Tibial nerve (tissue), 4 donors: Measurements from ENCODE around the gene ATP11C.

Experiments
- EP300 ChIP-seq, 2 donors: sonication (generic); formaldehyde crosslinking; IDR thresholded peaks; one replicate each; pipeline ENCODE4 v1.6.1; 2017; ENCODE audit warnings: antibody characterized with exemption in 2 of 2, mild to moderate bottlenecking in 1 of 2
- TF ChIP-seq, protein P1 (sequence below), 5 experiments: fragments of 200-600 bp in 3 of 5; fragments of 450-650 bp in 2 of 5; sonication (generic) in 3 of 5; IDR thresholded peaks; one replicate each; pipeline ENCODE4 v1.5.1; 2016 to 2019; ENCODE audit warnings: antibody characterized with exemption in 5 of 5, mild to moderate bottlenecking in 3 of 5, moderate library complexity in 2 of 5

DNA sequence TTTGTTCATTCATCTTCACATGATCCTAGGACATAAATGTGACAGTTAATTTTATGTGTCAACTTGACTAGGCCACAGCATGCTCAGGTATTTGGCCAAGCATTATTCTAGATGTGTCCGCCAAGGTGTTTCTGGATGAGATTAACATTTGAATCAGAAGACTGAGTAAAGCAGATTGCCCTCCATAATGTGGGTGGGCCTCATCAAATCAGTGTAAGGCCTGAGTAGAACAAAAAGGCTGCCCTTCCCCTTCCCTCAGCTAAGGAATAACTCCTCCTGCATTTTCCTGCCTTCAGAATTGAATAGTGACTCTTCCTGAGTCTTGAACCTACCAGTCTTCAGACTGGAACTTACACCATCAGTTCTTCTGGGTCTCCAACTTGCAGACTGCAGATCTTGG is 18.4 kb downstream of the ATP11C start:
- no peak for TF ChIP-seq EP300 (IDR thresholded peaks at IDR 0.05)
- TF ChIP-seq, protein P1, sequence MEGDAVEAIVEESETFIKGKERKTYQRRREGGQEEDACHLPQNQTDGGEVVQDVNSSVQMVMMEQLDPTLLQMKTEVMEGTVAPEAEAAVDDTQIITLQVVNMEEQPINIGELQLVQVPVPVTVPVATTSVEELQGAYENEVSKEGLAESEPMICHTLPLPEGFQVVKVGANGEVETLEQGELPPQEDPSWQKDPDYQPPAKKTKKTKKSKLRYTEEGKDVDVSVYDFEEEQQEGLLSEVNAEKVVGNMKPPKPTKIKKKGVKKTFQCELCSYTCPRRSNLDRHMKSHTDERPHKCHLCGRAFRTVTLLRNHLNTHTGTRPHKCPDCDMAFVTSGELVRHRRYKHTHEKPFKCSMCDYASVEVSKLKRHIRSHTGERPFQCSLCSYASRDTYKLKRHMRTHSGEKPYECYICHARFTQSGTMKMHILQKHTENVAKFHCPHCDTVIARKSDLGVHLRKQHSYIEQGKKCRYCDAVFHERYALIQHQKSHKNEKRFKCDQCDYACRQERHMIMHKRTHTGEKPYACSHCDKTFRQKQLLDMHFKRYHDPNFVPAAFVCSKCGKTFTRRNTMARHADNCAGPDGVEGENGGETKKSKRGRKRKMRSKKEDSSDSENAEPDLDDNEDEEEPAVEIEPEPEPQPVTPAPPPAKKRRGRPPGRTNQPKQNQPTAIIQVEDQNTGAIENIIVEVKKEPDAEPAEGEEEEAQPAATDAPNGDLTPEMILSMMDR (IDR thresholded peaks at IDR 0.05): no peak
